ENCODE results near the gene PSMD9.

The PSMD9 gene

DNA sequence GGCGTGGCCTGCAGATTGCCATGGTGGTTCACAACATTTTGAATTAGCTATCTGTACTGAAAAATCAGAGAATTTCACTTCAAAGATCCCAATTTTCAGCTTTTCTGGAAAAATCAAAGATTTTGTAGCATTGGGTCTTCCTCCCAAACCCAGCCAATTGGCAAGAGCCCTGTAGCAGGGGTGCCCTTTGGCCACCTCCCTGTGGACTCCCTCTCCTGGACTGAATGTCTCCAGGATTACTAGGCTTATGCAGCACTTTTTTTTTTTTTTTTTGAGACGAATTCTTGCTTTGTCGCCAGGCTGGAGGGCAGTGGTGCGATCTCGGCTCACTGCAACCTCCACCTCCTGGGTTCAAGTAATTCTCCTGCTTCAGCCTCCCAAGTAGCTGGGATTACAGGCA lies 9.7 kb downstream of the PSMD9 start:
- Histone ChIP-seq H3K9me3 (ENCODE audit: insufficient read depth, low read length) (no peaks in the 10 kb centered on the region), H3K4me2 (ENCODE audit: low read depth, low read length, poor library complexity, severe bottlenecking) (no peak overlapping the region), H3K79me2 (ENCODE audit: insufficient read depth, low read length) (peaks cover 19% of the 10 kb centered on the region), H3K9ac (ENCODE audit: low read length) (no peak overlapping the region), H3K4me3 (ENCODE audit: insufficient read depth, low read length, poor library complexity, severe bottlenecking) (no peak overlapping the region), H3K9me2 (replicated peaks; ENCODE audit: insufficient read depth, low read length) (no peaks in the 10 kb centered on the region), H4K20me1 (ENCODE audit: low read depth, low read length) (no peaks in the 10 kb centered on the region), H3K27me3 (ENCODE audit: low read length) (no peaks in the 10 kb centered on the region), H3K36me3 (ENCODE audit: low read length) (peaks cover 8% of the 10 kb centered on the region; the same call in 1 of the 2 replicates), H3F3A (ENCODE audit: insufficient read depth) (0 out of 2 replicates have a peak, but pooled peaks cover 7% of the 10 kb centered on the region), H3K27ac (ENCODE audit: low read depth, low read length) (no peak overlapping the region), H2AFZ (ENCODE audit: low read depth, low read length, severe bottlenecking) (no peak overlapping the region)
- TF ChIP-seq, protein P1, sequence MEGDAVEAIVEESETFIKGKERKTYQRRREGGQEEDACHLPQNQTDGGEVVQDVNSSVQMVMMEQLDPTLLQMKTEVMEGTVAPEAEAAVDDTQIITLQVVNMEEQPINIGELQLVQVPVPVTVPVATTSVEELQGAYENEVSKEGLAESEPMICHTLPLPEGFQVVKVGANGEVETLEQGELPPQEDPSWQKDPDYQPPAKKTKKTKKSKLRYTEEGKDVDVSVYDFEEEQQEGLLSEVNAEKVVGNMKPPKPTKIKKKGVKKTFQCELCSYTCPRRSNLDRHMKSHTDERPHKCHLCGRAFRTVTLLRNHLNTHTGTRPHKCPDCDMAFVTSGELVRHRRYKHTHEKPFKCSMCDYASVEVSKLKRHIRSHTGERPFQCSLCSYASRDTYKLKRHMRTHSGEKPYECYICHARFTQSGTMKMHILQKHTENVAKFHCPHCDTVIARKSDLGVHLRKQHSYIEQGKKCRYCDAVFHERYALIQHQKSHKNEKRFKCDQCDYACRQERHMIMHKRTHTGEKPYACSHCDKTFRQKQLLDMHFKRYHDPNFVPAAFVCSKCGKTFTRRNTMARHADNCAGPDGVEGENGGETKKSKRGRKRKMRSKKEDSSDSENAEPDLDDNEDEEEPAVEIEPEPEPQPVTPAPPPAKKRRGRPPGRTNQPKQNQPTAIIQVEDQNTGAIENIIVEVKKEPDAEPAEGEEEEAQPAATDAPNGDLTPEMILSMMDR (IDR thresholded peaks at IDR 0.05; ENCODE audit: insufficient read depth, low read length, poor library complexity, severe bottlenecking), result no peak
- TF ChIP-seq EZH2phosphoT487 (conservative IDR thresholded peaks at IDR 0.05; ENCODE audit: low read length), result no peak

DNA sequence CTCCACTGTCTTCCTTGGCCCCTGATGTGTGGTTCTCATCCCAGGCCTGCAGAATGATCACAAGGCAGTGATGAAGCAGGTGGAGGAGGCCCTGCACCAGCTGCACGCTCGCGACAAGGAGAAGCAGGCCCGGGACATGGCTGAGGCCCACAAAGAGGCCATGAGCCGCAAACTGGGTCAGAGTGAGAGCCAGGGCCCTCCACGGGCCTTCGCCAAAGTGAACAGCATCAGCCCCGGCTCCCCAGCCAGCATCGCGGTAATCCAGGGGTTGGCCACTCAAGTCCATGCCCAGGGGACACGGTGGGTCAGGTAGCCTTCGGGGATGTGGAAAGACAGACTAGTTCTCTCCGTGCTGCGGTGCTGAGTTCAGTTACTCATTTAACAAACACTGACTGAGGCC lies 11.0 kb downstream of the PSMD9 start:
- TF ChIP-seq EZH2phosphoT487 (conservative IDR thresholded peaks at IDR 0.05; ENCODE audit: low read length), result no peak
- TF ChIP-seq, protein P1 (IDR thresholded peaks at IDR 0.05; ENCODE audit: insufficient read depth, low read length, poor library complexity, severe bottlenecking), result no peak
- H3K79me2 ChIP-seq (ENCODE audit: insufficient read depth, low read length), result 0 out of 2 replicates have a peak, but pooled peaks cover 7% of the 10 kb centered on the region
- H3K9me2 ChIP-seq (replicated peaks; ENCODE audit: insufficient read depth, low read length), result no peaks in the 10 kb centered on the region
- no peak overlapping the region for H2AFZ ChIP-seq (ENCODE audit: low read depth, low read length, severe bottlenecking)
- H3K4me2 ChIP-seq (ENCODE audit: low read depth, low read length, poor library complexity, severe bottlenecking), result no peak overlapping the region
- no peaks in the 10 kb centered on the region for H3F3A ChIP-seq (ENCODE audit: insufficient read depth)
- no peaks in the 10 kb centered on the region for H4K20me1 ChIP-seq (ENCODE audit: low read depth, low read length)
- peaks cover 8% of the 10 kb centered on the region; the same call in 1 of the 2 replicates for H3K36me3 ChIP-seq (ENCODE audit: low read length)
- H3K9ac ChIP-seq (ENCODE audit: low read length), result no peak overlapping the region
- H3K27ac ChIP-seq (ENCODE audit: low read depth, low read length), result no peak overlapping the region
- H3K9me3 ChIP-seq (ENCODE audit: insufficient read depth, low read length), result no peaks in the 10 kb centered on the region
- no peaks in the 10 kb centered on the region for H3K27me3 ChIP-seq (ENCODE audit: low read length)
- H3K4me3 ChIP-seq (ENCODE audit: insufficient read depth, low read length, poor library complexity, severe bottlenecking), result no peak overlapping the region

DNA sequence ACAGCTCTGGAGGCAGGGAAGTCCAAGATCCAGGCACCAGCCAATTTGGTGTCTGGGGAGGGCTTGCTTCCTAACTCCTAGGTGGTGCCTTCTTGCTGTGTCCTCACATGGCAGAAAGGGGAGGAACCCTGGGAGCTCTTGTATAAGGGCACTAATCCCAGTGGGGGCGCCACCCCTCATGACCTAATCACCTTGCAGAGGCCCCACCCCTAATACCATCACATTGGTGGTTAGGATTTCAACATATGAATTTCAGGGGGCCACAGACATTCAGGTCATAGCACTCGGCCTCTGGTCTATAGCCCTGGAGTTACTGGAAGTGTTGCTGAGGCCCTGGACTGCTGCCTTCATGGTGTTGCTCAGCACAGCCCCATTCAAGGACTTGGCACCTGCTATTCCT lies 14.6 kb downstream of the PSMD9 start:
- H3K36me3 ChIP-seq (ENCODE audit: low read length), result peaks cover 4% of the 10 kb centered on the region; the same call in 1 of the 2 replicates
- H3K9ac ChIP-seq (ENCODE audit: low read length), result no peak overlapping the region
- no peak for TF ChIP-seq EZH2phosphoT487 (conservative IDR thresholded peaks at IDR 0.05; ENCODE audit: low read length)
- TF ChIP-seq, protein P1 (IDR thresholded peaks at IDR 0.05; ENCODE audit: insufficient read depth, low read length, poor library complexity, severe bottlenecking), result no peak
- H3K4me2 ChIP-seq (ENCODE audit: low read depth, low read length, poor library complexity, severe bottlenecking), result no peak overlapping the region
- no peaks in the 10 kb centered on the region; the same call in 1 of the 2 replicates for H3K79me2 ChIP-seq (ENCODE audit: insufficient read depth, low read length)
- no peak overlapping the region for H3K27ac ChIP-seq (ENCODE audit: low read depth, low read length)
- no peaks in the 10 kb centered on the region for H3F3A ChIP-seq (ENCODE audit: insufficient read depth)
- H2AFZ ChIP-seq (ENCODE audit: low read depth, low read length, severe bottlenecking), result no peak overlapping the region
- no peaks in the 10 kb centered on the region for H3K9me2 ChIP-seq (replicated peaks; ENCODE audit: insufficient read depth, low read length)
- no peaks in the 10 kb centered on the region for H3K9me3 ChIP-seq (ENCODE audit: insufficient read depth, low read length)
- no peak overlapping the region for H3K4me3 ChIP-seq (ENCODE audit: insufficient read depth, low read length, poor library complexity, severe bottlenecking)
- H4K20me1 ChIP-seq (ENCODE audit: low read depth, low read length), result no peaks in the 10 kb centered on the region
- no peaks in the 10 kb centered on the region for H3K27me3 ChIP-seq (ENCODE audit: low read length)

All from SU-DHL-6 (cell line).